RPMI8226 (cell line): Measurements from ENCODE around the gene PLEK.
A peak's percentile ranks its signal among the peaks of the same experiment; 100 is the strongest.
"Not testable (repeated sequence)": the region's sequence is repeated elsewhere in the genome, so short reads cannot be mapped to it uniquely, and the experiment has no call there.

Experiments used
- DNase-seq: peaks from one replicate; pipeline ENCODE4 v3.0.0-alpha.2; 2015

The PLEK gene

GRCh38 chr2:68356599-68357239 is 8.4 kb upstream of the PLEK start:
- no peak for DNase-seq

GRCh38 chr2:68357605-68358337 is 7.3 kb upstream of the PLEK start:
- peak; percentile 73 for DNase-seq

GRCh38 chr2:68359889-68360288 is 5.2 kb upstream of the PLEK start:
- DNase-seq = no peak

- DNase-seq = peak; percentile 87
Observed at GRCh38 chr2:68362069-68362468, 3.0 kb upstream of the PLEK start.

GRCh38 chr2:68362749-68363148 is 2.3 kb upstream of the PLEK start:
- no peak for DNase-seq

GRCh38 chr2:68363721-68364120 is 1.4 kb upstream of the PLEK start:
- DNase-seq = no peak

GRCh38 chr2:68366083-68366560 is 1.0 kb downstream of the PLEK start:
- DNase-seq = no peak

- DNase-seq = no peak
Observed at GRCh38 chr2:68367953-68368653, 3.0 kb downstream of the PLEK start.

GRCh38 chr2:68368654-68369336 is 3.7 kb downstream of the PLEK start:
- DNase-seq = no peak

- DNase-seq = no peak
Observed at GRCh38 chr2:68369337-68369734, 4.3 kb downstream of the PLEK start.

GRCh38 chr2:68371138-68371537 is 6.1 kb downstream of the PLEK start:
- DNase-seq = no peak

GRCh38 chr2:68371581-68371980 is 6.5 kb downstream of the PLEK start:
- DNase-seq = no peak

GRCh38 chr2:68372485-68372884 is 7.4 kb downstream of the PLEK start:
- no peak for DNase-seq

- no peak for DNase-seq
Observed at GRCh38 chr2:68374184-68374583, 9.1 kb downstream of the PLEK start.

GRCh38 chr2:68375582-68375981 is 10.5 kb downstream of the PLEK start:
- no peak for DNase-seq

GRCh38 chr2:68377137-68377780 is 12.2 kb downstream of the PLEK start:
- DNase-seq = no peak

- DNase-seq = not testable (repeated sequence)
Observed at GRCh38 chr2:68378779-68379178, 13.7 kb downstream of the PLEK start.

- no peak for DNase-seq
Observed at GRCh38 chr2:68379184-68379708, 14.2 kb downstream of the PLEK start.

GRCh38 chr2:68383778-68384177 is 18.7 kb downstream of the PLEK start:
- no peak for DNase-seq

- no peak for DNase-seq
Observed at GRCh38 chr2:68384485-68385107, 19.5 kb downstream of the PLEK start.

GRCh38 chr2:68385220-68385906 is 20.3 kb downstream of the PLEK start:
- peak; percentile 33 for DNase-seq
